ENCODE measurements around the gene ZBTB25.

The ZBTB25 gene

GRCh38 chr14:64476438-64476837 is 27.2 kb downstream of the ZBTB25 start:
- no peak for DNase-seq (ENCODE audit: low read depth)

GRCh38 chr14:64475585-64476273 is 27.9 kb downstream of the ZBTB25 start:
- DNase-seq (ENCODE audit: low read depth), result no peak

GRCh38 chr14:64474698-64475097 is 28.9 kb downstream of the ZBTB25 start:
- no peak for DNase-seq (ENCODE audit: low read depth)

- DNase-seq (ENCODE audit: low read depth), result no peak
Observed at GRCh38 chr14:64474041-64474440, 29.6 kb downstream of the ZBTB25 start.

- no peak for DNase-seq (ENCODE audit: low read depth)
Observed at GRCh38 chr14:64468451-64468850, 35.2 kb downstream of the ZBTB25 start.

GRCh38 chr14:64467566-64467965 is 36.1 kb downstream of the ZBTB25 start:
- no peak for DNase-seq (ENCODE audit: low read depth)

- DNase-seq (ENCODE audit: low read depth), result no peak
Observed at GRCh38 chr14:64467101-64467500, 36.5 kb downstream of the ZBTB25 start.

- DNase-seq (ENCODE audit: low read depth), result no peak
Observed at GRCh38 chr14:64465831-64466554, 37.6 kb downstream of the ZBTB25 start.

GRCh38 chr14:64465191-64465822 is 38.3 kb downstream of the ZBTB25 start, which contains the start of gene AKAP5:
AKAP5 (plus strand) TSS chr14:64465499; CDS start chr14:64468395, 2,896 bp downstream.
- DNase-seq (ENCODE audit: low read depth), result peak; percentile 47

- DNase-seq (ENCODE audit: low read depth), result no peak
Observed at GRCh38 chr14:64464651-64465050, 39.0 kb downstream of the ZBTB25 start.

- DNase-seq (ENCODE audit: low read depth), result no peak
Observed at GRCh38 chr14:64463873-64464272, 39.8 kb downstream of the ZBTB25 start.

- DNase-seq (ENCODE audit: low read depth), result no peak
Observed at GRCh38 chr14:64463195-64463594, 40.4 kb downstream of the ZBTB25 start.

- DNase-seq (ENCODE audit: low read depth), result no peak
Observed at GRCh38 chr14:64461221-64461620, 42.4 kb downstream of the ZBTB25 start.

- DNase-seq (ENCODE audit: low read depth), result no peak
Observed at GRCh38 chr14:64459405-64460136, 44.1 kb downstream of the ZBTB25 start.

- no peak for DNase-seq (ENCODE audit: low read depth)
Observed at GRCh38 chr14:64454671-64455070, 49.0 kb downstream of the ZBTB25 start.

GRCh38 chr14:64450255-64450654 is 53.4 kb downstream of the ZBTB25 start:
- DNase-seq (ENCODE audit: low read depth), result no peak

GRCh38 chr14:64447876-64448670 is 55.6 kb downstream of the ZBTB25 start:
- peak; percentile 14 for DNase-seq (ENCODE audit: low read depth)

- peak; percentile 19 for DNase-seq (ENCODE audit: low read depth)
Observed at GRCh38 chr14:64444984-64445845, 58.4 kb downstream of the ZBTB25 start.

GRCh38 chr14:64444140-64444539 is 59.5 kb downstream of the ZBTB25 start:
- DNase-seq (ENCODE audit: low read depth), result no peak

GRCh38 chr14:64442300-64442988 is 61.2 kb downstream of the ZBTB25 start:
- no peak for DNase-seq (ENCODE audit: low read depth)

Data from stimulated activated CD8-positive, alpha-beta memory T cell treated with anti-CD3 and anti-CD28 coated beads, Interleukin-12 subunit alpha, Interleukin-12 subunit beta, amount 100 ng/mL, for 4 hours (primary cell).